ENCODE results near the gene QRFP.

Gene QRFP

GRCh38 chr9:130864541-130864940 lies 32.1 kb downstream of the QRFP start:
- no peak overlapping the region for H3K4me3 ChIP-seq (ENCODE audit: low read depth, low read length)
- no peak for DNase-seq (ENCODE audit: low read depth)
- TF ChIP-seq, protein P1, sequence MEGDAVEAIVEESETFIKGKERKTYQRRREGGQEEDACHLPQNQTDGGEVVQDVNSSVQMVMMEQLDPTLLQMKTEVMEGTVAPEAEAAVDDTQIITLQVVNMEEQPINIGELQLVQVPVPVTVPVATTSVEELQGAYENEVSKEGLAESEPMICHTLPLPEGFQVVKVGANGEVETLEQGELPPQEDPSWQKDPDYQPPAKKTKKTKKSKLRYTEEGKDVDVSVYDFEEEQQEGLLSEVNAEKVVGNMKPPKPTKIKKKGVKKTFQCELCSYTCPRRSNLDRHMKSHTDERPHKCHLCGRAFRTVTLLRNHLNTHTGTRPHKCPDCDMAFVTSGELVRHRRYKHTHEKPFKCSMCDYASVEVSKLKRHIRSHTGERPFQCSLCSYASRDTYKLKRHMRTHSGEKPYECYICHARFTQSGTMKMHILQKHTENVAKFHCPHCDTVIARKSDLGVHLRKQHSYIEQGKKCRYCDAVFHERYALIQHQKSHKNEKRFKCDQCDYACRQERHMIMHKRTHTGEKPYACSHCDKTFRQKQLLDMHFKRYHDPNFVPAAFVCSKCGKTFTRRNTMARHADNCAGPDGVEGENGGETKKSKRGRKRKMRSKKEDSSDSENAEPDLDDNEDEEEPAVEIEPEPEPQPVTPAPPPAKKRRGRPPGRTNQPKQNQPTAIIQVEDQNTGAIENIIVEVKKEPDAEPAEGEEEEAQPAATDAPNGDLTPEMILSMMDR (IDR thresholded peaks at IDR 0.05; ENCODE audit: control insufficient read depth, extremely low read depth, insufficient read depth) = no peak

GRCh38 chr9:130862747-130863146 lies 33.9 kb downstream of the QRFP start:
- no peak for DNase-seq (ENCODE audit: low read depth)
- H3K4me3 ChIP-seq (ENCODE audit: low read depth, low read length) = no peak overlapping the region
- TF ChIP-seq, protein P1 (IDR thresholded peaks at IDR 0.05; ENCODE audit: control insufficient read depth, extremely low read depth, insufficient read depth) = no peak

DNA sequence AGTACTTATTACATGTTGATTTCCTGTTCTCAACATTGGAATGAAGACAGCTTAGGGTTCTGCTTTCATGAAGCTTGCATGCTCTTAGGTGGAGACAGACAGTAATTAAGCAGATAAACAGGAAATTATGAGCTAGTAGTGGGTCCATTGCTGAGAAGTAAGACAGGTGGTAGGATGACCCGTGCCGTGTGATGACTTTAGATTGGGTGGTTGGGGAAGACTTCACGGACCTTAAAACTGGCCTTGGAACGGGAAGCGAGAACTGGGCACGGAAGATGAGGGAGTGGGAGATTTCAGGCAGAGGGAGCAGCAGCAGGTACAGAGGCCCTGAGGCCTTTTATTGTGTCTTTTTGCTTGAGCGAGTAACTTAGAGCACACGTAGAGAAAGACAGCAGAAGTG lies 34.4 kb downstream of the QRFP start:
- DNase-seq (ENCODE audit: low read depth) = no peak
- TF ChIP-seq, protein P1 (IDR thresholded peaks at IDR 0.05; ENCODE audit: control insufficient read depth, extremely low read depth, insufficient read depth) = no peak
- no peak overlapping the region for H3K4me3 ChIP-seq (ENCODE audit: low read depth, low read length)

- DNase-seq (ENCODE audit: low read depth) = no peak
- no peak overlapping the region for H3K4me3 ChIP-seq (ENCODE audit: low read depth, low read length)
- TF ChIP-seq, protein P1 (IDR thresholded peaks at IDR 0.05; ENCODE audit: control insufficient read depth, extremely low read depth, insufficient read depth) = no peak
Measured at GRCh38 chr9:130861372-130862180, 35.0 kb downstream of the QRFP start.

DNA sequence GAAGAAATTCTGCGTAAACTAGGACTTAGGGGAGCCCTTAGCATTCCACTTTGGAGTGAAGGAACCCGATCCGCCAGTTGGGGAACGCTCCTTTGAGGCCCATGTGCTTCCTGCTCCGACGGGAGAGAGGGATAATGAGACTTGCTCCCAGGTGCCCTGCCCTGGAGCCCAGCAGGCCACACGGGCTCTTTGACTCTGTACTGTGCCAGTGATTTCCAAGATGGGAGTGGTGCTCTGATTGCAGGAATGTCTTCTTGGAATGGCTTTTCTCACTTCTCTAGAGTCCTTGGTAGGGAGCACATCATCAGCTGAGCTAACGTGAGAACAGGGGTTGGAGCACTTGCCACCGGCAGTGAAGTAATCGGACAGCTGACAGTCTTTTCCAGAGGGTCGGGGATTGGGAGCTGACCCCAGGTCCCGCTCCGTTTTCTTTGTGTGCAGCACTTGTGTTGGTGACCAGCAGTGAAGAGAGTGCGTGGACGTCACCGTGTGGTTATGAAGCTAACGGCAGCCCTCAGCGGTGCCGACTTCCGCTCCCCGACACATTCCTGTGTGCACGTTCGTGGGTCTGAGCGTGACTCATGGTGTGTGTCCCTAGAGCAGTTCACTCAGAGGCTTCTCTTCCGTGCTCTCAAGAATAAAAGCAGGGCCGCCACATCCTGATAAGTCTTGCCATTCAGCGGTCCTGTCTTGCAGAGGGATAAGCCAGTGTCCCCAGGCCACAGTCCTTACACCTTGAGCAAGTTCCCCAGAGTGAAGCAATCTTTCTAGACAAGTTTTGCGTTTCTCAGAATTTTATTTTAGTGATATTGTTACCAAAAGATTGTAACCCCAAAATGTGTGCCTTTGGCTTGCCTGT lies 35.9 kb downstream of the QRFP start:
- TF ChIP-seq, protein P1 (IDR thresholded peaks at IDR 0.05; ENCODE audit: control insufficient read depth, extremely low read depth, insufficient read depth) = no peak
- DNase-seq (ENCODE audit: low read depth) = no peak
- no peak overlapping the region for H3K4me3 ChIP-seq (ENCODE audit: low read depth, low read length)

- TF ChIP-seq, protein P1 (IDR thresholded peaks at IDR 0.05; ENCODE audit: control insufficient read depth, extremely low read depth, insufficient read depth) = no peak
Measured at GRCh38 chr9:130858739-130859705, 37.6 kb downstream of the QRFP start.

More at GRCh38 chr9:130858739-130859705, 37.6 kb downstream of the QRFP start:
- no peak overlapping the region for H3K4me3 ChIP-seq (ENCODE audit: low read depth, low read length)
- no peak for DNase-seq (ENCODE audit: low read depth)
